Effector CD8-positive, alpha-beta T cell (primary cell): ENCODE data around the gene LIMS2.

Experiments used
- DNase-seq: peaks from one replicate; lab custom pipeline; 2025; lab: John Stamatoyannopoulos, UW

Gene LIMS2

DNA sequence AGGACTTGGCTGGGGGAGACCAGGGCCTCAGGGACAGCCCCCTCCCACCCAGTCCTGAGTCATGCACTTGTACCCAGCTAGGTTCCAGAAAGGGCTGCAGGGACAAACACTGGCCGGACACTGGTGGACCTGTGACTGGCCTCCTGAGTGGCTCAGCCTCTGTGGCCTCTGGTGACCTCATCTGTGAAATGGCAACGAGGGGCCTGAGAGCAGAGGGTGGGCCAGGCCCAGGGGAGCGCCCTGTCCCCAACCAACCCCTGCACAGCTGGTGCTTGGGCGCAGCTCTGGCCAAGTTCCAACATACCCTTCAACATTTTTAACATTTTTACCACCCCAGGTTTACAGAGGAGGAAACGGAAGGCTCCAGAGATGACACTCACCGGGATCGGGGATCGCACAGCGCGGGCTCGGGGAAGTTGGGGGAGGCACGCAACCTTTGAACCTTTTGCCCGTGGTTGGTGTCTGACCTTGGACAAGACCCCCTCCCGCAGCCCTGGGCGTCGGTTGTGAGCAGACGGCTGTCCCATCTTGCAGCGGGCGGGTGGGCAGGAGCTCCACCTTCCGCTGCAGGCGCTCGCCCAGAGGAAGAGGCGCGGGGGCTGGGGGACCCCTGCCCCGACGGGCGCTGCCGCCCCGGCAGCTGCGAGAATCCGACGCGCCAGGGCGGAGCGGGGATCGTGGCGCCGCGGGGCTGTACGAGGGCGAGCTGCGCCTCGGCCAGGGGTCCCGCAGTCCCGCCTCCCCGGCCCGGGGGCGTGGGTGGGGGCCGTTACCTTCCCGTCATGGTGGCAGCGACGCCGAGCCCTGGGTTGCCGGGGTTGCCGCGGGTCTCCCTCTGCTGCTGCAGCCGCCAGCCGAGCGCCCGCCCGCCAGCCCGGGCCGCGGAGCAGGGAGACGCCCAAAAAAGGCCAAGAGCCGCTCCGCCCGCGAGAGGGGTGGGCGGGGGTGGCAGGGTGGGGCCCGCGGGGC lies 805 bp downstream of the LIMS2 start:
- no peak for DNase-seq

DNA sequence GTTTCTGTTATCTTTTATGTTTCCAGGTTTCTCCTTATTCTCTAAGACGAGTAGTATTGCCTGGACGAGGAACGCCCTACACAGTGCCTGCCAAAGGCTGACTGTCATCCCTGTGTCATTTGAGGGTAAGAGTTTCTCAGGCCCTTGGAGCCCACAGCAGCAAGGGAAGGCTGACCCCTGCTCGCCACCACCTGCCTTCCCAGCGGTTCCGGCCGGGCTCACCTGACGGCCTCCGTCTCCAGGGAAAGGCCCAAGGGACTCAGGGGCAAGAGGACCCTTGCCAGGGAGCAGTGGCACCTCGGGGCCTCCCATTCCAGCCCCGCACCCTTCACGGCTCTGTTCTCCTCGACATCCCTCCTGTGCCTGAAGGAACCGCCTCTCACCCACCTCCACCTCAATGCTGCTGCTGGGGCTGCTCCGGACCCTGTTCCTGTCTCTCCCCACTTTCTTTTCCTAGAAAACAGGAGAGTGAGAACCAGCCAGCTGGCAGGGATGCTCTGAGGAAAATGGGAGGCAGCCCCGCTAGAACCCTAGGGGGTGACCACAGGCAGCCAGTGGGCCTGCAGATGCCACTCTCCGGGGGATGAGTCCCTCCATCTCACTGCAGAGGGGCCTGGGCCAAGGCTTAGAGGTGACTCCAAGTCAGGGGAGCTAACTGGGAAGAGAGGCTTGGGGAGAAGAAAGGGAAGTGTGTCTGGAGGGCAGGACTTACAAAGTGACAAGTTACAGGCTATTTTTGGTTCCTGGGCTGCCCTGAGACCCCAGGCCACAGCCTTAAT lies 1.9 kb downstream of the LIMS2 start:
- DNase-seq: no peak

DNA sequence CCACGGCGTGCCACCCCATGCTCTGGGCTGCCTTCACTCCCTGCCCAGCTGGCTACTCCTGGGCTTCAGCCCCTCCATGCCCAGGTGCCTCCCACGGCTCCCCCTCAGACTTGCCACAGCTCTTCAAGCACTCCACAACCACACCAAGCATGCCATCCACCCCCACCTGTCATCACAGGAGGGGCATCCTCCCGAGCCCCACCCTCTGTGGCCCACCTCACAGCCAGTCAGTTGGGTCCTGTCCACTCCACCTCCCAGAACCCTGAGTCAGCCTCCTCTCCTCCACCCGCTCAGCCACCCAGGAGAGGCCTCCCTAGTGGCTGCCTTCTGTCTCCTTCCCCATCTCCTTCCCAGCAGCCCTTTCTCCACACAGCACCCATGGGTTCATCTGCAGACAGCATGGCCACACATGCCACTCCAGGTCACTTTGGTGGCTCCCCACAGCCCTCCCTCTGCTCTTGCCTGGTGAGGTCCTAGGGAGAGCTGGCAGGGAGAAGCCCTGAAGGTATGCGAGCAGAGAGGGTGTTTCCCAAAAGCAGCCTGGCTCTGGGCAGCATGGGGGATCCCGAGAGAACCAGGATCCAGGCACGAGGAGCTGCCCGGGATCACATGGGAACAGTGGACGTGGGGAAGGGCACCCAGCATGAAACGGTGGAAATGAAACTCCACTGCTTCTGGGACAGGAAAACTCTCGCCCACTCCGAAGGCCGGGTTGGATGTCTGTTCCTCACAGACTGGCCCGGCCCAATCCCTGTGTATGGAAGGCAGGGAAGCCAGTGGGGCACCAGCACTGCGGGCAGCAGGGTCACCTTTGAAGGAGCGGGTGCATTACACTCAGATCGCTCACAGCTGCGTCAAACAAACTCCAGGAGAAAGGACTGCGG lies 2.7 kb downstream of the LIMS2 start:
- no peak for DNase-seq

DNA sequence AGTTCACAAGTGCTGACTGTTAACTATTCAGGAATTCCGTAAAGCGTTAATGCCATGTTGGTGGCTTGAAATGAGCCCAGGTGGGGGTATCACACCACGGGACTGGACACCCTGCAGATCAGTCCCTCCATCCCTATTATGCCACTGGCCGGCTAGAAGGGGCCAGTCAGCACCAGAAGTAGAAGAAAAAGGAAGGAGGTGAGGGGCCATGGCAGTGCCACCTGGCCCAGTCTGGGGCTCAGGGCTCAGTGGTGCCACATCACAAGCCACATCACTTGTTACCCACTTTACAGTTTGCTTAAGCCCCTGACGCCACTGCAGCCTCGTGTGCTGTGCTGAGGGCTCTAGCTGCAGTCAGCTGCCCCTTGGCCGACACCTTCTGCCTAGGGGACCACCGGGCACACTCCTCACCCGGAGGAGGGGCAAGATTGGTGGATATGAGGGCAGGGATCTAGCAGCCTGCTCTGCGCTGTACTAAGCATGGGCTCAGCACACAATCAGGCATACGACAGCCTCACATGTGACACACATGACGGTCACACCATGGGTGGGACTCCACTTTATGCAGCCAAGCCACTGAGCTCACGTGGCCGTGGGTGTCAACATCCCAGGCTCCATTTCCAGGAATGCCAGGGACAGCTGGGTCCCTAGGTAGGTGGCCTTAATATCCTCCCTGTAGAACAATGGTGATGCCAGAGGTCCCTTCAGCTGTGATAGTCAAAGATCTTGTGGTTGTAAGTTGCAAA lies 3.6 kb downstream of the LIMS2 start:
- DNase-seq: no peak

DNA sequence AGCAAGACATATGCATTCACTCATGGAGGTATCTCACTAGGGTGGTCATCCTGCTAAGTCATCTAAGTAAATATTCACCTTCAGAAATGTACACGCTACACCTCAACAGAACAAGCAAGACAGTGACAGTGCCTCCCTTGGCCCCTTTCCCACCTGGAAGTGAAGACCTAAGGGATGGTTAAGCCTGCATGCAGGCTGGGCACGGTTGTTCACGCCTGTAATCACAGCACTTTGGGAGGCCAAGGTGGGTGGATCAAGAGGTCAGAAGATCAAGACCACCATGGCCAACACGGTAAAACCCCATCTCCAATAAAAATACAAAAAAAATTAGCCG lies 4.4 kb downstream of the LIMS2 start:
- no peak for DNase-seq

DNA sequence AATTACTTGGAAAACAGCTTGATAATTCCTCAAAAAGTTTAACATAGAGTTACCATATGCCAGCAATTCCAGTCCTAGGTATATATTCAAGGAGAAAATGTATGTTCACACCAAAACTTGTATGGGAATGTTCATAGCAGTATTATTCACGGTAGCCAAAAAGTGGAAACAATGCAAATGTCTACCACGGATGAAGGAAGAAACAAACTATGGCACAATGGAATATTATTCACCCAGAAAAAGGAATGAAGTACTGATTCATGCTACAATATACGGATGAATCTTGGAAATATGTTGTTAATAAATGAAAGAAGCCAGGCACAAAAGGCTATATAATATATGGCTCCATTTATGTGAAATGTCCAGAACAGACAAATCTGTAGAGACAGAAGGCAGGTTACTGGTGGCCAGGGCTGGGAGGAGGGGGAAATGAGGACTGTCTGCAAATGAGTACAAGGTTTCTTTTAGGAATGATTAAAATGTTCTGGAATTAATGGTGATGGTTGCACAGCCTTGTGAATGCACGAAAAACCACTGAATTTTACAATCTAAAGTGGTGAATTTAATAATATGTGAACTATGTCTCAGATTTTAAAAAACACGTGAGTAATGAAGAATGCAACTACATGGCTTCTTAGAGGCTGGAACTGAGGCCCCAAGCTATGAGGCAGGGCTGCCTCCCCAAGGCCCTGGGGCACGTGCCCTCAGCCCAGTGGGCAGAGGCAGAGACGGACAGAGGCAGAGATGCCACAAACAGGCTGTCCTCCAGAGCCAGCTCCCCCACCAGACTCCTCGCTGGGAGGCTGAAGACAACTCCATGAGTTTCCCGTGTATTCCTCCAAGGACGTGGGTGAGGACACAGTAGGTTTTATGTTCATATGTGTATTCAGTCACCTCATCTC lies 5.0 kb downstream of the LIMS2 start:
- DNase-seq: no peak

DNA sequence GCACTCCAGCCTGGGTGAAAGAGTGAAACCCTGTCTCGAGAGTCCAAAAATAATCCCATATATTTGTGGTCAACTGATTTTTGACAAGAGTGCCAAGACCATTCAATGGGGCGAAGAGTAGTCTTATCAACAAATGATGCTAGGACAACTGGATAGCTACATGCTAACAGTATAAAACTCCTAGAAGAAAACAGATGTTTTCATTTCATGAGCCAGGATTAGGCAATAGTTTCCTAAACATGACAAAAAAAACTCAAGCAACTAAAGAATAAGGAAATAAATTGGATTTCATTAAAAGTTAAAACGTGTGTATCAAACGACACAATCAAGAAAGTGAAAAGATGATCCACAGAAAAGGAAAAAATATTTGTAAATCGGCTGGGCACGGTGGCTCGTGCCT lies 6.3 kb downstream of the LIMS2 start:
- DNase-seq: no peak

DNA sequence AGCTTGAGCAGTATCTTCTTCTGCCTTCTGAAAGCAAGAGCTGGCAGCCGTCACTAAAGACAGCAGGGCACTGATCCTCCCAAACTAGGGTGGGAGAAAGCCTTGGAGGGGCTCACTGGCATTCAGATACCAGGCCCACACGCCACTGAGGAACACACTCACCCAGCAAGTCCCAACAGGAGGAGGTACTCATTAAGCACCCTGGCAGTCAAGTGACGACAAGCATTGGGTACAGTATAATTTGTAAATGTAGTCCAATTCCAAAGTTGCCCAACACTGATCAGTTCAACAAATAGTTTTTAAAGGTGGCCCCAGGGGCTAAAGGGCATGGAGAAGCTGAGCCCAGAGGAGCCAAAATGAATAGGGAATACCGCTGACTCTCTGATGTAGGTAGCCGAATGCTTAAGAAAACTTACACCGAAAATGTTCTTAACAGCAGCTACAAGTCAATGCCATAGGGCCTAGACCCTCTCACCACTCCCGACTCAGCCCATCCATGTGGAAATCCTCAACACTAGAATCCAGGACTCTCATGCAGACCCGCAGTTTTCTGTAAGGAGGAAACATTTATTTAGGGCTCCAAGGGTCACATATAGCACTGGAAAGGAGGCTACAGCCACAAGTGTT lies 9.9 kb downstream of the LIMS2 start:
- no peak for DNase-seq

DNA sequence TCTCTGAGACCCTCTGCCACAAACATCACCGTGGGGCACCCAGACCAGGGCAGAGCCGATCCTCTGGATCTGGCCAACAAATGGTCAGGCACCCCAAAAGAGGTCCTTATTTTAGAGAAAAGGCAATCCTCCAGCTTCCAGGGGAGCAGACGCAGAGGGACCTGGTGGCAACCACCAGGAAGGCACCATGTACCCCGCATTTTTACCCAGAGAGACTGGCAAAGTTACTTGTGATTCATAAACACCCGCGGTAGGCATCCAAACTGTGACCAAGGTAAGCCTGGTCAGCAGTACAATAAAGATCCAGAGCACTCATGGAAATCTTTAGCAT lies 10.5 kb downstream of the LIMS2 start:
- no peak for DNase-seq

DNA sequence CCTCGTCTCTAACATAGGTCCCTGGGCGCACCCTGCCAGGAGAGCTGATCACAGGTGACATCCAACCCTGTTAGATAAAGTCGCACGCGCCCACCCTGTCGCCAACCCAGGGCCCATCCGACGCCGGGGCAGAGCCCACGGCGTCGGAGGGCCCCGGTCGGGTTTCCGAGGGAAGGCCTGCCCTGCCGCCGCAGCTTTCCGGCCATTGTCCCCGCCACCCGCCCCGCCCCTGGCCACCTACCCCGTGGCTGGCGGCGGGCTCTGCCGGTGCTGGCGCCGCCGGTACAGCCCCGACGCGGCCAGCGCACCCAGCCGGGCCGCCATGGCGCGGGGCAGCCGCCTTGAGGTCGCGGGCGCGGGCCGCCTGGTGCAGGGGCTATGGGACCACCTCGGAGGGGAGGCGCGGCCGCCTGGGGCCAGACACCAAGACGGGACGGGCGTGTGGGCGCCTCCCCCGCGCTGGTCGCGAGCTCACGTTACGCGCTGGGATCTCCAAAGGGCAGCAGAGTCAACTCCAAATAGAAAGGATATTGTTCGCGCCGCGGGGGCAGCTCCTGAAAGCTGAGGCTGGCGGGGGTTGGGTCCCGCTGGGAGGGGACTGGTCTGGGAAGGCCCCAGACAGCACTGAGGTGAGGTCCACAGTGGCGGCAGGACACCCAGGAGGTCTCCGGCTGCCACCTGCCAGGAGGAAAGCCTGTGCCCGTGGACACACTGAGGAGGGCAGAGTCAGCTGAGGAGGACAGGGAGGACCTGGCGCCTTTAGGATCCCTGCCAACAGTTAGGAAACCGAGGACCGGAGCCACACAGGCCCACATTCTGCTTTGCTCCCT lies 11.1 kb downstream of the LIMS2 start:
- no peak for DNase-seq

DNA sequence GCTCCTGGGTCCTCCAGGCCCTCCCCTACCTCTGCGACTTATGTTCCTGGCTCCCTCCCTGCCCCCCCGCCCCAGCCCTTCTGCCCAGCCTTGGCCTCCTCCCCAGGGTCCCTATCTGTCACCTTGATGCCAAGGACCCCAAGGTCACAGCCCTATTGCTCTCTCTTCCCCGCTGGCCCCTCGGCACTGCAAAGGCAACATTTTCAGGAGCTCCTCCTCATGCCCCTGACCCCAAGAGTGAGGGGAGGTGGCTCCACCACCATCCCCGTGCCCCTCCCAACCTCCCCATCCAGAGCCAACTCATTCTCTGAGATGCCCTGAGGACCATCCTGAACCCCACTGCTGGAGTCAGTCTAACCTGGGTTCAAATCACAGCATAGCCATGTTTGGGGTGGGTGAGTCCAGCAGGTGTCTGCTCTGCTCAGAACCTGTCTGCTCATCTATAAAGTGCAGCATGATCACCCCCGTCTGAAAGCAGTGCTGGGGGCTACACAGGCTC lies 11.7 kb downstream of the LIMS2 start:
- DNase-seq: no peak

DNA sequence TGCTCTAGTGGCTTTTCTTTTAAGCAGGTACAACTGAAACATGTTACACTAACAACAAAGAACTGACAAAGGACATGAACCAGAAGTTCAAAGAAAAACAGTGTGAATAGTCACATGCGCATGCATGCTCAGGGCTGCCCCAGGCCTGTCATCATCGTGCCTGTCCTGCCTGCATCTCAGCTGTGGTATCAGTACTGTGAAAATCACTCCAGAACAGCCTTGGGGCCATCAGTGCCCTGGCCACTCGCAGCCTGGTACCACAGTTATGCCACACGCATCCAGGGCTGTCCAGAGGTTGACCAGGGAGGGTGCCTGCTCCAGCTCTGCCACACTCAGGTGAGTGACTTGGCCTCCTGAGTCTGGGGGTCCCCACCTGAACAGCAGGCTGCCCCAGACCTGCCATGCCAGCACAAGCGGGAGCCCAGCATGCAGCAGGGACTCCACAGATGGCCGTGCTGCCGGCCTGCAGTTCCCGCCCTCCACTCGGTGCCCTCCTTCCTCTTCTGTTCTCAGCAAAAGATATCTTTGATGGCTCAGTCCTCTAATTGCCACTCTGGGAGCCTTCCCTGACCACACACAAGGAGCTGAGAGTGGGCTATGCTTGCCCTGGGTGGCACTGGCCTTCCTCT lies 12.3 kb downstream of the LIMS2 start:
- DNase-seq: no peak

DNA sequence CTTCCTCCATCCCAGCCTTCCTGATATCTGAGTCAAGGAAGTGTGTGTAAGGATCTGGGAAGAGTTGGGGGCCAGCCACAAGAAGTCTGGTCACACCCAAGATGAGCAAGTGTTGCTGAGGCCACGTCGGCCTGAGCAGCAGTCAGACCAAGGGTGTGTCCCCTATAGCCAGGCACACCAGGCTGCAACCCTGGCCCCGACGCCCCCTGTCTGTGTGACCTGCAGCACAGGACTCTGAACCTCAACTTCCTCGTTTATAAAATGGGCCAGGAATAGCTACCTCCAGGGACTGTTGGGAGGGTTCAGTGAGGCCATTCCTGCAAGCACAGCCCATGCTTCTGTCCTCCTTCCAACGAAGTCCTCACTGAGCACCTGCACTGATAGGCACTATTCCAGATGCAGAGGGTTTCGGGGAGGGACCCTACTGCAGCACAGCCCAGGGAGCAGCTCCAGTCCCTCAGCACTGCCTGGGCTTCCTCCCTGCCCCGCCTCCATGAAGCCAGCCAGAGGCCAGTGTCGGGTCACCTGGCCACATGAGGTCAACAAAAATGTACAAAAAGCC lies 13.3 kb downstream of the LIMS2 start:
- DNase-seq: no peak

DNA sequence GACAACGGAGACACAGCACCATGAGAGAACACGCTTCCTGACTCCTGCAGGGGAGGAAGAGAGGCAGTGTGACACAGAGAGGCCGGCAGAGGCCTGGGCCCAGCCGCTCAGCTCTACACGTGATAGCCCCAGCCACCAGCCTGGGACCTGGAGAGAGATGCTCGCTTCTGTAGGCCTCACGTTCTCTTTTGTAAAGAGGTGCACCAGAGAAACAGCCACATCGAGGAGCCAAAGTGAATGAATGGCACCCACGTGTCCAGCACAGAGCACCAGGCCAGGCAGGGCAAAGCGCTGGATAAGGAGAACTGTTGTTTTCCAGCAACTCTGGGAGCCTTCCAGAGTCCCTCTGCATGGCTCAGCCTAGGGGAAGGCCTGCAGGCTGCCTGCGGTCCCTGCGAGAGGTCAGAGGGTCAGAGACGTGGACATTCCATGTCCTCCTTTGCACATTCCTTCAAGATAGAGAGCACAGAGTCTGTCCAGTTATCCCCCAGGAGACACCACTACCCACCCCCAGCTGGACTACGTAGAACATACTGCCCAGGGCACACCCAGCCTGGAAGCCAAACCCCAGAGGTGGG lies 14.2 kb downstream of the LIMS2 start:
- DNase-seq: no peak

DNA sequence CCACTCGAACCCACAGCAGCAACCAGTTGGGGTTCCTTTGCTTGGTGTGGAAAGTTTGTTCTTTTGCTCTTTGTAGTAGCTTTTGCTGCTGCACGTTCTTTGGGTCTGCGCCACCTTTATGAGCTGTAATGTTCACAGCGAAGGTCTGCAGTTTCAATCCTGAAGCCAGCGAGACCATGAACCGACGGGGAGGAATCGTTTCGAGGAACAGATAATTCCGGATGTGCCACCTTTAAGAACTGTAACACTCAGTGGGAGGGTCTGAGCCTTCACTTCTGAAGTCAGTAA lies 15.1 kb downstream of the LIMS2 start:
- no peak for DNase-seq

DNA sequence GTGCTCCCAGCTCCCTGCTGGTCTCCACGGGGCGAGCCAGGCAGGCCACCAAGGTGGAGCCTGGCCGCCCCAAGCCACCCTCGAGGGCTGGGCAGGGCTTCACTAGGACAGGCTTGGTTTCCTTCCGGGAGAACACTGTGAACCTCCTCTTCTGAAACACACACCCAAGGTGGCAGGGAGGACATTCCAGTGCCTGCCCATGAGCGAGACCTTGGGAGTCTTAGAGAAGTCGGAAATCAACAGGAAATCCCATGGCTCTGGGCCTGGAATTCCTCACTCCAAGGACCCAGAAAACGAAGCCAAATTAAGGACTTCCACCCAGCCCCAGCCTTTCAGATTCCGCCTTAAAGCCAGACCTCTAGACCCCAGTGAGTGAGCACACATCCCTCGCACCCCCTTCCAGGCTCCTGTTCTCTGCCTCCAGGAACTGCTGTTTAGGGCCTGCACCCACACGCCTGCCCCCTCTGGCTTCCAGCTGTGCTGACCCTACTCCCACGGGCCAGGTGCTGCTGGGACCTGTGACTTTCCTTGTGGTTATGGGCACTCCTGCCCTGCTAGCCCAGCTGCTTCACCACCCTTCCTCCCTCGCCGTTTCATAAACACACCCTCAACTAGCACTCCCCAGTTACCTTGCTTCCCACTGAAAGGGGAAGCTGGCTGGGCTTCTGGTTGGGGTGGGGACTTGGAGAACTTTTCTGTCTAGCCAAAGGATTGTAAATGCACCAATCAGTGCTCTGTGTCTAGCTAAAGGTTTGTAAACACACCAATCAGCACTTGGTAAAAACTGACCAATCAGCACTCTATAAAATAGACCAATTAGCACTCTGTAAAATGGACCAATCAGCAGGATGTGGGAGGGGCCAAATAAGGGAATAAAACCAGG lies 15.7 kb downstream of the LIMS2 start:
- DNase-seq: no peak
